HG03095 (cell line): ENCODE measurements around the gene KLHL7.
"Not testable (repeated sequence)": the region's sequence is repeated elsewhere in the genome, so short reads cannot be mapped to it uniquely, and the experiment has no call there.

ENCODE experiments used
- ATAC-seq: cut with Tn5 transposase; IDR thresholded peaks from one replicate; pipeline ENCODE4 v1.9.1; 2021; ENCODE audit warnings: moderate library complexity; ENCODE audit not compliant: unreplicated experiment

Gene KLHL7

DNA sequence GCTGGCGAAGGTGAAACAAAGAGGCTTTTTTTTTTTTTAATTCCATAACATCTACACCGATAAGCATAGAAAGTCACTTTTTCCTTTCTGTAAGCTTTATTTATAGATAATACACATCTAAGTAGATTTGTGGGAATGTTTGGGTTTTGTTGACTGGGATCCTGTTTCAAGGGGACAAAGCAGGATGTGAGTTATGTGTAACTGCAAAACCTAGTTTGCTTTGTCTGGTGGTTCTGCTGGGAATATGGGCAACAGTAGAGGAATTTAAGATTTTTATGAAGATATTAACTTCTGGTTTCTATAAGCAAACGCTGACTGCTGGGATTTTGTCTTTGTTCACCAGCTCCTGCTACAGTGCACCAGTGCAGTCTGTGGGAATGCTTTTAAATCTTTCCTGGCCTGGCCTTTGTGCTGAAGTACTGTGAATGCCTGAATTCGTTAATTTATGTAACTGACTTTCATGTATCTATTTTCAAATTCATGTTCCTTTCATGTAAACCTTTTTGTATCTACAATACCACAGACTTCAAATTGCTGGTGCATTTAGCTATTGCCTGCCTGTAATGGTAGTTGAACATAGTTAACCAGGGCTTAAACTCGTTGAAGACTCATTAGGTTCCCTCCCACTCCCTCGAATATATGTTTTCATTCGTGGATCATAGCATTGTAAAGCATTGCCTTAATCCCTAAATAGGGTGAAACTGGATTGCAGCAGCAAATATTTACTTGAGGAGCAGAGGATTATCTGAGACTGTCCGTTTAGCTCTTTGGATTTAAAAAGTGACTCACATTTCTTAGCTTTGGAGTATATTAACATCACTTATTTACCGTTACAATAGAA lies 1.5 kb downstream of the KLHL7 start:
- no peak for ATAC-seq

DNA sequence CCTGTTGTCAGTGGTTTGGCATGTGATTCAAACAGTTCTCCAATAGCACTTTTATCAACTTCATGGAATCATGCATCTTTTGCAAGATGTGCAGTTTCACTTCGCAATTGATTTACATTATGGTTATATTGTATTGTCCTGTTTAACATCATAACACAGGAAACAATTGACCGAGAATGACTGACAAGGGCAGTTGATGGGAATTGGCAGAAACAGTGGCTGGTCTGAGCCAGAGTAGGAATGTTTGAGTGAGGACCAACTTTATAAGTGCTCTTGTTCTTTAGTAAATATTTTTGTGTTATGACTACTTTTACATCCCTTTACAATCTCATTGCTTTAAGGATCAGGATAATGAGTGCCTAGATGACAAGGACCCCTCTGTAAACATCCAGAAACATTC lies 2.2 kb downstream of the KLHL7 start:
- ATAC-seq = no peak

GRCh38 chr7:23108995-23109394 lies 3.4 kb downstream of the KLHL7 start:
- no peak for ATAC-seq

GRCh38 chr7:23109470-23109869 lies 3.9 kb downstream of the KLHL7 start:
- ATAC-seq = no peak

GRCh38 chr7:23114896-23115295 lies 9.3 kb downstream of the KLHL7 start:
- no peak for ATAC-seq

GRCh38 chr7:23115991-23116390 lies 10.4 kb downstream of the KLHL7 start:
- ATAC-seq = no peak

DNA sequence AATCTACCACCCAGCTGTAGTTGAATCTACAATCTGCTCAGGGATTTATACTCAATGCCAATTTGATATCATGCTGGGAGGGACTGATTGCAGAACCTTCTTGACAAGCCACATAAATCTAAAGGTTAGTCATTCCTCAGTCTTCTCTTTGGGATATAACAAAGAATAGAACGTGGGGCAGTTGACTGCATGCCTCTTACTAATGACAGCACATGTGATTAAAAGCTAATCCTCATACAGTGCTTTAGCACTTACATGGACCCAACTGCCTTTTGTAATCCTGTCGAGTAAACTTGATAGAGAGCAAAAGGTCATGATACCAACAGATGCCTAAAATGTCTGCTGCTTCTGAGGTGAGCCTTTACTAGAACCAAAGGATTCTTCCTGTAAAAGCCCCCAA lies 12.3 kb downstream of the KLHL7 start:
- no peak for ATAC-seq

DNA sequence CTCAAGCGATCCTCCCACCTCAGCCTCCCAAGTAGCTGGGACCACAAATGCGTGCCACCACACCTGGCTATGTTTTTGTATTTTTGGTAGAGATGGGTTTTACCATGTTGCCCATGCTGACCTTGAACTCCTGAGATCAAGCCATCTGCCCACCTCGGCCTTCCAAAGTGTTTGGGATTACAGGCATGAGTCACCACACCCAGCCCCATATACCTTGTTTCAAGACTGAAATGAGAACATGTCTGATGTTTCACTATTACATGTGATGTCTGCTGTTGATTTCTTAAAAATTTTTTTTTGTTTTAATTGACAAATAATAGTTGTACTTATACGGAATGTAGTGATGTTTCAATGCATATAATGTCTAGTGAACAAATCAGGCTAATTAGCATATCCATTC lies 14.5 kb downstream of the KLHL7 start:
- ATAC-seq = no peak

DNA sequence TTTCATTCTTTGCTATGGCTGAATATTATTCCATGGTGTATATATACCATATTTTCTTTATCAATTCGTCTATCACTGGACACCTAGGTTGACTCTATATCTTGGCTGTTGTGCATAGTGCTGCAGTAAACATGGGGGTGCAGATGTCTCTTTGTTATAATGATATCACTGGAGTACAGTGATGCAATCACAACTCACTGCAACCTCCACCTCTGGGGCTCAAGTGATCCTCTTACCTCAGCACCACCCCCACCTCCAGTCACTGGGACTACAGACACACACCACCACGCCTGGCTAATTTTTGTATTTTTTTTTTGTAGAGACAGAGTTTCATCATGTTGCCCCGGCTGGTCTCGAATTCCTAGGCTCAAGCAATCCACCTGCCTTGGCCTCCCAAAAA lies 15.6 kb downstream of the KLHL7 start:
- no peak for ATAC-seq

DNA sequence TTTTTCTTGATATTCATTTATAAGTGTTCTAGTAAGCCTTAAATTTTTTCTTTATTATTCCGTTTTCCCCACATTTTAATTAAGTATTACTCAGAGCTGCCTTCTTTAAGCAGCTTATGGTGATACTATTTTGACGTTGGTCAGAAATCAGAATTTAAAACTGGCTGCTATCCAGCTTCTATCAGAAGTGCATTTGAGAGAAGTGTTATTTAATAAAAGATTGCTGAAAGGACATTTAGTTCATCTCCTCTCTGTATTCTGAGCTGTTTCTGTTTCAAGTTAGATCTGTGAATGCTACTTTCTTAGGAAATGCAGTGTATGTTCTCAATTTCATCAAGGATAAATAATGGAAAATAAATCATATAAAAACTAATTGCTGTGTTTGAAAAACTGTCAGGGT lies 17.4 kb downstream of the KLHL7 start:
- no peak for ATAC-seq

GRCh38 chr7:23123465-23123864 lies 17.9 kb downstream of the KLHL7 start:
- no peak for ATAC-seq

DNA sequence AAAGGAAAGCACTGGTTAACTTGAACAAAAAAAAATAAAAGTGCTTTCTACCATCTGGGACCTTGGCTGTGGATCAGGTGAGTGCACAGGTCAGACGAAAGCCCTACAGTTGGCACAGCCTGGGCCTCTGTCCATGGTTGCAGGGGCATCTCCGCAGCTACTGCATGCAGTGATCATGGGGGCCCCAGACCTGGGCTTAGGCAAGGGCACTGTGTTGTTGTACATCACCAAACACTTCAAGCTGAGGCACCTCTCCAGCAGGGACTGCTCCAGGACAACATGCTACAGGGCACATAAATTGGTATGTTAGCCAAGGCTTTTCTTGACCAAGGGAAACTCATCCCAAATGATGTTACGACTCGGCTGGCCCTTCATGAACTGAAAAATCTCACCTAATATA lies 23.5 kb downstream of the KLHL7 start:
- no peak for ATAC-seq

DNA sequence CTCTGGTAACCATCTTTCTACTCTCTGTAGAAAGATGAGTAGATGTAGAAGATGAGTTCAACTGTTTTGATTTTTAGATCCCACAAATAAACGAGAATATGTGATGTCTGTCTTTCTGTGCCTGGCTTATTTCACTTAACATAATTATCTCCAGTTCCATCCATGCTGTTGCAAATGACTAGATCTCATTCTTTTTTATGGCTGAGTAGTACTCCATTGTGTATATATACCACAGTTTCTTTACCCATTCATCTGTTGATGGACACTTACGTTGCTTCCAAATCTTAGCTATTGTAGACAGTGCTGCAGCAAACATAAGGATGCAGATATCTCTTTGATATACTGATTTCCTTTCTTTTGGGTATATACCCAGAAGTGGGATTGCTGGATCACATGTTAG lies 26.2 kb downstream of the KLHL7 start:
- not testable (repeated sequence) for ATAC-seq

DNA sequence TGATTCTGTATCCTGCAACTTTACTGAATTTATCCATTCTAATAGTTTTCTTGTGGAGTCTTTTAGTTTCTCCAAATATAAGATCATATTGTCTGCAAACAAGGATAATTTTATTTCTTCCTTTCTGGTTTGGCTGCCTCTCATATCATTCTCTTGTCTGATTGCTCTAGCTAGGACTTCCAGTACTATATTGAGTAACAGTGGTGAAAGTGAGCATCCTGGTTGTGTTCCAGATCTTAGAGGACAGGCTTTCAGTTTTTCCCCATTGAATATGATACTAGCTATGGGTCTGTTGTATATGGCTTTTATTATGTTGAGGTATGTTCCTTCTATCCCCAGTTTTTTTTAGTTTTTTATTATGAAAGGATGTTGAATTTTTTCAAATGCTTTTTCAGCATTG lies 28.2 kb downstream of the KLHL7 start:
- ATAC-seq = no peak

GRCh38 chr7:23135755-23136154 lies 30.2 kb downstream of the KLHL7 start:
- no peak for ATAC-seq

DNA sequence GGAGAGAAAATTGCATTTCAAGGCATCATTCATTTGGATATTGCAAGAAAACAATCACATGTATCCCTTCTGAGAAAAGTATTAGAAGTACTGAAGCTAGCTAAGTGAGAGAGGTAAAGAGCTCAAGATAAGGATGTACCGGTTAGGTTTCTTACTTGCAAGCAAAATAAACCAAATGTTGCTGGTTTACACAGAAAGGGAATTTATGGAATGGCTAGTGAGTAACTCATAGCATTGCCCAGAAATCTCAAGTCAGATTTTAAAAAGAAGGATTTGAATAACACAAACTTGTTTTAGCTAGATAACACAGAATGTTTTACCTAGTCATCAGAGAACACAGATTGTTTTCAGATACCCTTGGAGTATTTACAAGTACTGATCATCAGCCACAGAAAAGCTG lies 30.6 kb downstream of the KLHL7 start:
- no peak for ATAC-seq

DNA sequence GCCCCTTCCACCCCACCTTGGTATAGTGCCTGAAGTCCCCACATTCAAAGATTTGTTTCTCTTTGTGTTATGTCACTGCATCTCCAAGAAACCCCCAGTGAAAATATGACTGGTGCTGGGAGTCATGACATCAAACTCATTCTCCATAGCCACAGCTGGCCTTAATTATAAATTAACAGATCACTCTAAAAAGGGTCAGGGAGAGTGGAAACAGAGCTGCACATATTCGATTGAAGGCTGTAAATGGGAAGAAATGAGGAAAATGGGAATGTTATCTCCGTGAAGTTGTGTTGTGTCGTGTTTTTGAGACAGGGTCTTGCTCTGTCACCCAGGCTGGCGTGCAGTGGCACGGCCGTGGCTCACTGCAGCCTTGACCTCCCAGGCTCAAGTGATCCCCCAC lies 52.1 kb downstream of the KLHL7 start:
- ATAC-seq = no peak

- ATAC-seq = no peak
Measured at GRCh38 chr7:23158546-23158945, 53.0 kb downstream of the KLHL7 start.

- no peak for ATAC-seq
Measured at GRCh38 chr7:23161482-23161881, 55.9 kb downstream of the KLHL7 start.

DNA sequence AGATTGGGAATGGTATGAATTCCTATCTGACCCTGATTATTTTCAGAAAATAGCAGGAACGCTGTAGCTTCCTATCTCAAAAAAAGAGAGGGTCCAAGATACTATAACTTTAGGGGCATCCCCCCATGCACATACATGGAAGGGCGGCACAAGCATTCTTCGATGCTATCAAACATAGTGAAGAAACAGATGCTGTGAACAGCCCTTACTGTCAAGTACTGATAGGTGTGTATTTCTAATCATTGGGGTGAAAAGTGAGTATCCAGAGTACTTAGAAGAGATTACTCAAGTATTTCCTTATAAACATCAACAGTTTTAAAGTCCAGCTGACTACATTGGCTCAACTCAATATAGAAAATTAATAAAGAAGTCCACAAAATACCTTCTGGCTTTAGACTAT lies 59.3 kb downstream of the KLHL7 start:
- no peak for ATAC-seq

- no peak for ATAC-seq
Measured at GRCh38 chr7:23165316-23165715, 59.7 kb downstream of the KLHL7 start.

DNA sequence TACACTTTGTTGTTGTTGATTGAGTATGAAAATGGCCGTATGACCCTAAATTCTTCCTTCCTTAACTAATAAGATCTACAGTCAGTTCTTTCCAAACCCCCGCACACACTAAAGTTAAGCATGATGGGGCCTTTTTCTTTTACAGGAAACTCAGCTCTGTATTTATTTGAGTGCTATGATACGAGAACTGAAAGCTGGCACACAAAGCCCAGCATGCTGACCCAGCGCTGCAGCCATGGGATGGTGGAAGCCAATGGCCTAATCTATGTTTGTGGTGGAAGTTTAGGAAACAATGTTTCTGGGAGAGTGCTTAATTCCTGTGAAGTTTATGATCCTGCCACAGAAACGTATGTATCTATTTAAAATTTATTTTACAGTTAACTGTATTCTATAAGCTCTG lies 62.1 kb downstream of the KLHL7 start:
- ATAC-seq = no peak
